ENCODE measurements around the gene LRRC27.
"Not testable (repeated sequence)": the region's sequence is repeated elsewhere in the genome, so short reads cannot be mapped to it uniquely, and the experiment has no call there.

Gene LRRC27

GRCh38 chr10:132341017-132341416, 9.0 kb downstream of the LRRC27 start:
- Histone ChIP-seq H3K36me3 (ENCODE audit: control insufficient read depth, insufficient read depth, low read length) (peaks cover 3% of the 10 kb centered on the region), H3K9ac (ENCODE audit: low read length) (no peak overlapping the region), H3K4me3 (ENCODE audit: low read length) (no peak overlapping the region), H3K27me3 (ENCODE audit: control insufficient read depth, insufficient read depth, low read length) (no peaks in the 10 kb centered on the region), H3K4me1 (ENCODE audit: control insufficient read depth, insufficient read depth, low read length) (no peaks in the 10 kb centered on the region), H3K27ac (ENCODE audit: low read depth, low read length) (no peak overlapping the region)

- Histone ChIP-seq H3K4me3 (ENCODE audit: low read length) (no peak overlapping the region), H3K36me3 (ENCODE audit: control insufficient read depth, insufficient read depth, low read length) (peaks cover 3% of the 10 kb centered on the region), H3K9ac (ENCODE audit: low read length) (no peak overlapping the region), H3K27me3 (ENCODE audit: control insufficient read depth, insufficient read depth, low read length) (no peaks in the 10 kb centered on the region), H3K27ac (ENCODE audit: low read depth, low read length) (no peak overlapping the region), H3K4me1 (ENCODE audit: control insufficient read depth, insufficient read depth, low read length) (no peaks in the 10 kb centered on the region)
Measured at GRCh38 chr10:132341781-132342180, 9.8 kb downstream of the LRRC27 start.

DNA sequence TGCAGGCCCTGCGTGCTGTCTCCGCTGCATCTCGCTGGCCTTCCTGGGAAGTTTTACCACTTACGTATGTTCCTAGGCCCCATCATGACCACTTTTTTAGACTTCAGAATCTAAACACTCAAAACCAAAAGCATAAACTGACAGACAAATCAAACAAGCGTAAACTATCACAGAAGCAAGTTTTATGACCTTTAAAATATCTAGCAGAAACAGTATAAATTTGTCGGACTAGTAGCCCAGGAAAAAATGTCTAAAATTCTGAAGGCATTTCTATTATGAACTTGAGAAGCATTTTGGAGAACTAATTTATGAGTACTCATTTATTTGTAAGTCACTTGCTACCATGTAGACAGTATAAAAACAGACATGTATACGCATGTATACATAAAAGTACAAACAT, 10.6 kb downstream of the LRRC27 start:
- no peak overlapping the region for H3K4me3 ChIP-seq (ENCODE audit: low read length)
- H3K36me3 ChIP-seq (ENCODE audit: control insufficient read depth, insufficient read depth, low read length), result peaks cover 3% of the 10 kb centered on the region
- H3K9ac ChIP-seq (ENCODE audit: low read length), result no peak overlapping the region
- H3K4me1 ChIP-seq (ENCODE audit: control insufficient read depth, insufficient read depth, low read length), result no peaks in the 10 kb centered on the region
- H3K27me3 ChIP-seq (ENCODE audit: control insufficient read depth, insufficient read depth, low read length), result no peaks in the 10 kb centered on the region
- H3K27ac ChIP-seq (ENCODE audit: low read depth, low read length), result no peak overlapping the region

- Histone ChIP-seq H3K36me3 (ENCODE audit: control insufficient read depth, insufficient read depth, low read length) (no peaks in the 10 kb centered on the region), H3K9ac (ENCODE audit: low read length) (no peak overlapping the region), H3K27me3 (ENCODE audit: control insufficient read depth, insufficient read depth, low read length) (no peaks in the 10 kb centered on the region), H3K4me1 (ENCODE audit: control insufficient read depth, insufficient read depth, low read length) (no peaks in the 10 kb centered on the region), H3K4me3 (ENCODE audit: low read length) (no peak overlapping the region), H3K27ac (ENCODE audit: low read depth, low read length) (no peak overlapping the region)
Measured at GRCh38 chr10:132344386-132344785, 12.4 kb downstream of the LRRC27 start.

- H3K9ac ChIP-seq (ENCODE audit: low read length), result no peak overlapping the region
- no peak overlapping the region for H3K4me3 ChIP-seq (ENCODE audit: low read length)
- no peaks in the 10 kb centered on the region for H3K4me1 ChIP-seq (ENCODE audit: control insufficient read depth, insufficient read depth, low read length)
- H3K27ac ChIP-seq (ENCODE audit: low read depth, low read length), result no peak overlapping the region
- H3K36me3 ChIP-seq (ENCODE audit: control insufficient read depth, insufficient read depth, low read length), result no peaks in the 10 kb centered on the region
- H3K27me3 ChIP-seq (ENCODE audit: control insufficient read depth, insufficient read depth, low read length), result no peaks in the 10 kb centered on the region
Measured at GRCh38 chr10:132345345-132345744, 13.4 kb downstream of the LRRC27 start.

DNA sequence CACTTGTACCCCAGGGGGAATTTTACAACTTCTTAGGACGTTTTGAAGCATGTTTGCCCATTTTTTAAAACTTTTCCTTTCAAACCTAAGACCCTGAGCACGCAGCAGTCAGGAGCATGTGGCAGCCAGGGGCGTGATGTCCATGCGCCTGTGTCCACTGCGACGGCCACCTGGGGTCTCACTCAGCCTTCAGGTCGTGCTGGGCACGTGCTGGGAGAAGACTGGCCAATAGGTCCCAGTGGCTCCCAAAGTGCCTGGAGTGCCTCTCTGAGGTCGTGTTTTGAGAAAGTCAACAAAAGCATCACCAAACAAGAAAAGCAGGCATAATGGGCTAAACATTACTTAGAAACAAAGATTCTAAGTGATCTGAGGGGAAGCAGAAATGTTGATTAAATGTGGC, 14.8 kb downstream of the LRRC27 start:
- no peak overlapping the region for H3K9ac ChIP-seq (ENCODE audit: low read length)
- H3K4me1 ChIP-seq (ENCODE audit: control insufficient read depth, insufficient read depth, low read length), result no peaks in the 10 kb centered on the region
- H3K27me3 ChIP-seq (ENCODE audit: control insufficient read depth, insufficient read depth, low read length), result no peaks in the 10 kb centered on the region
- no peaks in the 10 kb centered on the region for H3K36me3 ChIP-seq (ENCODE audit: control insufficient read depth, insufficient read depth, low read length)
- H3K4me3 ChIP-seq (ENCODE audit: low read length), result no peak overlapping the region
- H3K27ac ChIP-seq (ENCODE audit: low read depth, low read length), result no peak overlapping the region

DNA sequence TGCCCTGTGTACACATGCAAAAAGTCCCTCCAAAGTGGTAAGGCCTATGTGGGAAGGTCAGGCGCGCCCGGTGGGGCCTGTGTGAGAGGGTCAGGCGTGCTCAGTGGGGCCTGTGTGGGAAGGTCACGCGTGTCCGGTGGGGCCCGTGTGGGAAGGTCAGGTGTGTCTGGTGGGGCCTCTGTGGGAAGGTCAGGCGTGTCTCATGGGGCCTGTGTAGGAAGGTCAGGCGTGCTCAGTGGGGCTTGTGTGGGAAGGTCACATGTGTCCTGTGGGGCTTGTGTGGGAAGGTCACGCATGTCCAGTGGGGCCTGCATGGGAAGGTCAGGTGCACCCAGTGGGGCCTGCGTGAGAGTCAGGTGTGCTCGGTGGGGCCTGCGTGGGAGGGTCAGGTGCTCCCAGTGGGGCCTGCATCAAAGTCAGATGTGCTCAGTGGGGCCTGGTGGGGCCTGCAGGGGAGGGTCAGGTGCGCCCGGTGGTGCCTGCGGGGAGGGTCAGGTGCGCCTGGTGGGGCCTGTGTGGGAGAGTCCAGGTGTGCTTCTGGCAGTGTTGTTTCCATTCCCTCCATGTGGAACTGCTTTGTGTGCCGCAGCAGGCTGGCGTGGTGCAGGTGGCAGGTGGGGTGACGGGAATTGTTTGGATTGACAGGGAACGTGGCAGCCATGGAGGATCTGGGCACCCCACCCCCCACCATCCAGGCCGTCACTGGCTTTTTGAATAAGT, 15.4 kb downstream of the LRRC27 start:
- no peak overlapping the region for H3K4me3 ChIP-seq (ENCODE audit: low read length)

GRCh38 chr10:132347931-132348267, 15.9 kb downstream of the LRRC27 start:
- Histone ChIP-seq H3K36me3 (ENCODE audit: control insufficient read depth, insufficient read depth, low read length) (no peaks in the 10 kb centered on the region), H3K27ac (ENCODE audit: low read depth, low read length) (no peak overlapping the region), H3K27me3 (ENCODE audit: control insufficient read depth, insufficient read depth, low read length) (no peaks in the 10 kb centered on the region), H3K4me1 (ENCODE audit: control insufficient read depth, insufficient read depth, low read length) (no peaks in the 10 kb centered on the region), H3K4me3 (ENCODE audit: low read length) (no peak overlapping the region), H3K9ac (ENCODE audit: low read length) (no peak overlapping the region)

More for the DNA sequence above, 15.4 kb downstream of the LRRC27 start:
- Histone ChIP-seq H3K4me1 (ENCODE audit: control insufficient read depth, insufficient read depth, low read length) (no peaks in the 10 kb centered on the region), H3K36me3 (ENCODE audit: control insufficient read depth, insufficient read depth, low read length) (no peaks in the 10 kb centered on the region), H3K9ac (ENCODE audit: low read length) (no peak overlapping the region), H3K27ac (ENCODE audit: low read depth, low read length) (no peak overlapping the region), H3K27me3 (ENCODE audit: control insufficient read depth, insufficient read depth, low read length) (no peaks in the 10 kb centered on the region)

DNA sequence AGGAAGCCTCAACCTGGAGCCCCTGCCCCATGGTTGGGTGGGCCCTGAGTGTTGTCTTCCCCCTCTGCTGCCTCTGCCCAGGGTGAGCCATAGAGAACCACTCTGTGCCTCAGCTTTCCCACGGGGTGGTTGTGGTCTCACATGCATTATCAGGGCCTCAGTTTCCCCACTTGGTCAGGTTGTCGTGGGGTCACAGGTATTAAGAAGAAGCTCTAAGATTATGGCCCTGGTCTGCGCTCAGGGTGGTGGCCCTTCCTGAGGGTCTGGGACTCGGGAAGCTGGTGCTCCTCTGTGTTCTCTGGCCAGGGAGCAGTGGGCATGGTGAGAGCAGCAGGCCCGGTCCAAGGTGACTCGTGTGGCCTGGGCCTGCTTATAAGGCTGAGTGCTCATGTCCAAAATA, 17.8 kb downstream of the LRRC27 start:
- H3K4me1 ChIP-seq (ENCODE audit: control insufficient read depth, insufficient read depth, low read length), result no peaks in the 10 kb centered on the region
- no peaks in the 10 kb centered on the region for H3K27me3 ChIP-seq (ENCODE audit: control insufficient read depth, insufficient read depth, low read length)
- H3K9ac ChIP-seq (ENCODE audit: low read length), result no peak overlapping the region
- H3K27ac ChIP-seq (ENCODE audit: low read depth, low read length), result no peak overlapping the region
- H3K36me3 ChIP-seq (ENCODE audit: control insufficient read depth, insufficient read depth, low read length), result no peaks in the 10 kb centered on the region
- no peak overlapping the region for H3K4me3 ChIP-seq (ENCODE audit: low read length)

GRCh38 chr10:132350391-132350790, 18.4 kb downstream of the LRRC27 start:
- Histone ChIP-seq H3K27ac (ENCODE audit: low read depth, low read length) (no peak overlapping the region), H3K36me3 (ENCODE audit: control insufficient read depth, insufficient read depth, low read length) (no peaks in the 10 kb centered on the region), H3K9ac (ENCODE audit: low read length) (no peak overlapping the region), H3K27me3 (ENCODE audit: control insufficient read depth, insufficient read depth, low read length) (no peaks in the 10 kb centered on the region), H3K4me3 (ENCODE audit: low read length) (no peak overlapping the region), H3K4me1 (ENCODE audit: control insufficient read depth, insufficient read depth, low read length) (no peaks in the 10 kb centered on the region)

DNA sequence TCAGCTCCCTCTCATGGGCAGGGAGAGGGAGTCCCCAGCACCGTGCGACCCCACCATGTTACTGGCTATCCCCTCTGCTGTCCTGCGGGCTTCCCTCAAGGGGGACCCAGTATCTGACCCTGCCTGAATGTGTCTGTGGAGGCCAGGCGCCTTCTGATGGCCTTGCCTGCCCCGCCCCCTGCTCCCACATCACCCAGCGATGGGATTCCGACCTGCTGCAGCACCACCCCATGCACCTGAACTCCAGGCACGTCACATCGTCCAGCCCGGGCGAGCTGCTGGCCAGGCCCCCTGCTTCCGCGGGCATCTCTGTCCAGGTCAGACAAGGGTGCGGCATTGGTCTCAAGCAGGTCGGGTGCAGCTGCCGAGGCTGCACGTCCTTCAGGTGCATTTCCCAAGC, 19.0 kb downstream of the LRRC27 start:
- no peak overlapping the region for H3K4me3 ChIP-seq (ENCODE audit: low read length)
- H3K9ac ChIP-seq (ENCODE audit: low read length), result no peak overlapping the region
- H3K27ac ChIP-seq (ENCODE audit: low read depth, low read length), result no peak overlapping the region
- H3K27me3 ChIP-seq (ENCODE audit: control insufficient read depth, insufficient read depth, low read length), result no peaks in the 10 kb centered on the region
- H3K4me1 ChIP-seq (ENCODE audit: control insufficient read depth, insufficient read depth, low read length), result no peaks in the 10 kb centered on the region
- no peaks in the 10 kb centered on the region for H3K36me3 ChIP-seq (ENCODE audit: control insufficient read depth, insufficient read depth, low read length)

- H3K4me3 ChIP-seq (ENCODE audit: low read length), result no peak overlapping the region
- no peak overlapping the region for H3K27ac ChIP-seq (ENCODE audit: low read depth, low read length)
- no peak overlapping the region for H3K9ac ChIP-seq (ENCODE audit: low read length)
- no peaks in the 10 kb centered on the region for H3K36me3 ChIP-seq (ENCODE audit: control insufficient read depth, insufficient read depth, low read length)
- no peaks in the 10 kb centered on the region for H3K4me1 ChIP-seq (ENCODE audit: control insufficient read depth, insufficient read depth, low read length)
- H3K27me3 ChIP-seq (ENCODE audit: control insufficient read depth, insufficient read depth, low read length), result no peaks in the 10 kb centered on the region
Measured at GRCh38 chr10:132351611-132352010, 19.6 kb downstream of the LRRC27 start.

DNA sequence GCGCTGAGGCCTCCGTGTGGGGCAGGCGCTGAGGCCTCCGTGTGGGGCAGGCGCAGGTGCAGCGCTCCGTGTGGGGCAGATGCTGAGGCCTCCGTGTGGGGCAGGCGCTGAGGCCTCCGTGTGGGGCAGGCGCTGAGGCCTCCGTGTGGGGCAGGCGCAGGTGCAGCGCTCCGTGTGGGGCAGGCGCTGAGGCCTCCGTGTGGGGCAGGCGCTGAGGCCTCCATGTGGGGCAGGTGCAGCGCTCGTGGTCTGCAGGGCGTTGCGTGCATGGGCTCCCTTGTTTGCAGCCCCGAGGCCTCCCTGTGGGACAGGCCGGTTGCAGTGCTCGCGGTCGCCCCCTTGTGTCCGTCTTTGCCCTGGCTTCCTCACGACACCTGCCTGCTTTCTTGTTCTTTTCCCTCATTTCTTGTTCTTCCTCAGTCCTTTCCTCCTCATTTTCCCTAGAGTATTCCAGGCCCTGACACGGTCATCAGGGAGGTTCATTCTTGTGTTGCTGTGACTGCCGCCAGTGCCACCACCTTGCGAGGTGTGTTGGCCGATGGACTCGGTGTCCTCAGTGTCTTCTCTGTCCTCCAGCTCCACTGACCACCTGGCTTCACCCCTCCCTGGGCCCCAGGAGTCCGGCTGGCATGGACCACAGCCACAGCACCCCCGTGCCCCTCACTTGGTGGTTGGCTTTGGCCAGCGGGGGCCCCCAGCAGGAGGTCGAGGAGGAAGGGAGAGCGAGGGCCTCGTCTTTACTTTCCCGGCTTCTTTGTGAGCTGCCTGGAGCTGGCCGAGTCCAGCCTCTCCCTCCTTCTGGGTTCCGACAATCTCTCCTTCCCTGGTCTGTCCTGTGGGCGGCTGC, 20.7 kb downstream of the LRRC27 start:
- H3K36me3 ChIP-seq (ENCODE audit: control insufficient read depth, insufficient read depth, low read length); H3K27ac ChIP-seq (ENCODE audit: low read depth, low read length); H3K4me1 ChIP-seq (ENCODE audit: control insufficient read depth, insufficient read depth, low read length); H3K4me3 ChIP-seq (ENCODE audit: low read length); H3K9ac ChIP-seq (ENCODE audit: low read length); H3K27me3 ChIP-seq (ENCODE audit: control insufficient read depth, insufficient read depth, low read length): not testable (repeated sequence)
